WTC11 (cell line): ENCODE results near the gene TCAP. TPM values are rescaled to one million over a fixed set of nuclear protein-coding genes. Genes with fewer than 3 reads are reported as not detected.

Source experiments
- ATAC-seq: fragments of 200-7000 bp; cut with Tn5 transposase; 2 replicates; pipeline ENCODE4 v1.10.0; 2021; ENCODE audit warnings: mild to moderate bottlenecking, moderate library complexity
- CTCF ChIA-PET: fragments of 300-600 bp; sonication (Branson Sonifier 250); formaldehyde crosslinking; loops from one replicate; lab custom pipeline; 2021; ENCODE audit warnings: antibody characterized with exemption; lab: Charles Lee
- POLR2A ChIA-PET: fragments of 350-600 bp; sonication (Branson Sonifier 250); formaldehyde crosslinking; loops from one replicate; lab custom pipeline; 2021; ENCODE audit warnings: antibody characterized with exemption; lab: Charles Lee
- DNase-seq: peaks from one replicate; pipeline ENCODE4 v3.0.0; 2021; ENCODE audit warnings: low spot score
- H3K27ac Mint-ChIP-seq: 2 replicates; pipeline ENCODE4 v1.8.0; 2021; ENCODE audit warnings: mixed read lengths
- H3K27me3 Mint-ChIP-seq: 2 replicates; pipeline ENCODE4 v1.8.0; 2021; ENCODE audit warnings: low read depth, mild to moderate bottlenecking, moderate library complexity, mixed read lengths
- H3K36me3 Mint-ChIP-seq: 2 replicates; pipeline ENCODE4 v1.8.0; 2021; ENCODE audit warnings: mixed read lengths
- H3K4me1 Mint-ChIP-seq: 2 replicates; pipeline ENCODE4 v1.8.0; 2022; ENCODE audit warnings: mixed read lengths
- H3K4me3 Mint-ChIP-seq: 2 replicates; pipeline ENCODE4 v1.8.0; 2021; ENCODE audit warnings: mild to moderate bottlenecking, moderate library complexity, mixed read lengths
- H3K9me3 Mint-ChIP-seq: 2 replicates; pipeline ENCODE4 v1.8.0; 2021; ENCODE audit warnings: mixed read lengths
- E2F1 ChIP-seq: sonication (generic); formaldehyde crosslinking; IDR thresholded peaks from 2 replicates; pipeline ENCODE4 v1.8.0; 2022; ENCODE audit warnings: mild to moderate bottlenecking, missing genetic modification reagents
- JAZF1 ChIP-seq: fragments of 250-450 bp; sonication (Bioruptor Pico); IDR thresholded peaks from 2 replicates; pipeline ENCODE4 v1.9.0; 2021; ENCODE audit warnings: moderate library complexity, mild to moderate bottlenecking, inconsistent platforms
- JUN ChIP-seq: sonication (generic); formaldehyde crosslinking; IDR thresholded peaks from 2 replicates; pipeline ENCODE4 v1.8.0; 2023; ENCODE audit warnings: mild to moderate bottlenecking, missing genetic modification reagents
- KAT7 ChIP-seq: sonication (generic); formaldehyde crosslinking; IDR thresholded peaks from 2 replicates; pipeline ENCODE4 v1.8.1; 2023; ENCODE audit warnings: missing genetic modification reagents, mild to moderate bottlenecking, borderline replicate concordance
- NFATC4 ChIP-seq: fragments of 250-450 bp; sonication (Bioruptor Pico); IDR thresholded peaks from 2 replicates; pipeline ENCODE4 v1.9.0; 2021; ENCODE audit warnings: mild to moderate bottlenecking
- NR2C2 ChIP-seq: sonication (generic); formaldehyde crosslinking; IDR thresholded peaks from 2 replicates; pipeline ENCODE4 v1.8.0; 2022; ENCODE audit warnings: mild to moderate bottlenecking, missing genetic modification reagents
- OVOL2 ChIP-seq: fragments of 250-450 bp; sonication (Bioruptor Pico); IDR thresholded peaks from 2 replicates; pipeline ENCODE4 v1.9.0; 2021; ENCODE audit warnings: mild to moderate bottlenecking, borderline replicate concordance
- PRDM15 ChIP-seq: sonication (generic); formaldehyde crosslinking; IDR thresholded peaks from 2 replicates; pipeline ENCODE4 v1.8.0; 2022; ENCODE audit warnings: missing genetic modification reagents
- RELA ChIP-seq: sonication (generic); formaldehyde crosslinking; IDR thresholded peaks from 2 replicates; pipeline ENCODE4 v1.8.1; 2022; ENCODE audit warnings: missing genetic modification reagents, mild to moderate bottlenecking, borderline replicate concordance
- TP53 ChIP-seq: sonication (generic); formaldehyde crosslinking; IDR thresholded peaks from 2 replicates; pipeline ENCODE4 v1.8.1; 2023; ENCODE audit warnings: mild to moderate bottlenecking, missing genetic modification reagents
- ZMAT4 ChIP-seq: fragments of 250-450 bp; sonication (Bioruptor Pico); IDR thresholded peaks from 2 replicates; pipeline ENCODE4 v1.9.0; 2021; ENCODE audit warnings: mild to moderate bottlenecking
- ZNF121 ChIP-seq: sonication (generic); formaldehyde crosslinking; IDR thresholded peaks from 2 replicates; pipeline ENCODE4 v1.8.0; 2023; ENCODE audit warnings: missing genetic modification reagents
- ZNF138 ChIP-seq: sonication (generic); formaldehyde crosslinking; conservative IDR thresholded peaks from 2 replicates; pipeline ENCODE4 v1.8.1; 2022; ENCODE audit warnings: mild to moderate bottlenecking, moderate library complexity, missing genetic modification reagents
- ZNF232 ChIP-seq: sonication (generic); formaldehyde crosslinking; IDR thresholded peaks from 2 replicates; pipeline ENCODE4 v1.8.0; 2022; ENCODE audit warnings: mild to moderate bottlenecking, missing genetic modification reagents
- ZNF396 ChIP-seq: fragments of 250-450 bp; sonication (Bioruptor Pico); IDR thresholded peaks from 2 replicates; pipeline ENCODE4 v1.8.0; 2021; ENCODE audit warnings: mild to moderate bottlenecking, moderate library complexity, borderline replicate concordance
- ZNF416 ChIP-seq: fragments of 250-450 bp; sonication (Bioruptor Pico); IDR thresholded peaks from 2 replicates; pipeline ENCODE4 v1.9.0; 2021; ENCODE audit warnings: mild to moderate bottlenecking, inconsistent platforms
- ZNF512 ChIP-seq: sonication (generic); formaldehyde crosslinking; IDR thresholded peaks from 2 replicates; pipeline ENCODE4 v1.8.1; 2022; ENCODE audit warnings: missing genetic modification reagents, borderline replicate concordance
- total RNA-seq: library from RNA; stranded (reverse); gene quantifications from 3 replicates; pipeline ENCODE4 v1.2.3, GENCODE V29; 2021
- TF ChIP-seq, protein P1 (sequence below): fragments of 250-450 bp; sonication (Bioruptor Pico); conservative IDR thresholded peaks from 2 replicates; pipeline ENCODE4 v1.9.0; 2021; ENCODE audit warnings: mild to moderate bottlenecking
- TF ChIP-seq, protein P2 (sequence below): sonication (generic); formaldehyde crosslinking; IDR thresholded peaks from 2 replicates; pipeline ENCODE4 v1.8.1; 2022; ENCODE audit warnings: low read depth, mild to moderate bottlenecking, moderate library complexity, missing genetic modification reagents, borderline replicate concordance
- TF ChIP-seq, protein P3 (sequence below): sonication (generic); formaldehyde crosslinking; conservative IDR thresholded peaks from 2 replicates; pipeline ENCODE4 v1.8.1; 2023; ENCODE audit warnings: mild to moderate bottlenecking, low read depth, missing genetic modification reagents, moderate library complexity

The TCAP gene
- total RNA-seq, 1 experiment from 2014 or later, result 2.9 TPM

- Mint-ChIP-seq H3K4me1 (peaks cover 57% of the 10 kb centered on the region), H3K9me3 (no peaks in the 10 kb centered on the region), H3K27ac (peak overlapping the region; percentile 91), H3K27me3 (no peaks in the 10 kb centered on the region), H3K4me3 (no peak overlapping the region; the same call in 1 of the 2 replicates), H3K36me3 (peaks cover 23% of the 10 kb centered on the region)
- ChIA-PET CTCF (interaction anchor here (1.0 to 7.9 kb wide), 5 partner anchors 15 to 81 kb away, joined by 3 to 77 read pairs (median 5); partner anchors contain the start of gene MIEN1), POLR2A (no interaction called here)
- no peak for TF ChIP-seq ZNF416 (CRISPR knock-in tag)
- TF ChIP-seq ZMAT4, result no peak
- TF ChIP-seq E2F1, result no peak
- TF ChIP-seq, protein P1, sequence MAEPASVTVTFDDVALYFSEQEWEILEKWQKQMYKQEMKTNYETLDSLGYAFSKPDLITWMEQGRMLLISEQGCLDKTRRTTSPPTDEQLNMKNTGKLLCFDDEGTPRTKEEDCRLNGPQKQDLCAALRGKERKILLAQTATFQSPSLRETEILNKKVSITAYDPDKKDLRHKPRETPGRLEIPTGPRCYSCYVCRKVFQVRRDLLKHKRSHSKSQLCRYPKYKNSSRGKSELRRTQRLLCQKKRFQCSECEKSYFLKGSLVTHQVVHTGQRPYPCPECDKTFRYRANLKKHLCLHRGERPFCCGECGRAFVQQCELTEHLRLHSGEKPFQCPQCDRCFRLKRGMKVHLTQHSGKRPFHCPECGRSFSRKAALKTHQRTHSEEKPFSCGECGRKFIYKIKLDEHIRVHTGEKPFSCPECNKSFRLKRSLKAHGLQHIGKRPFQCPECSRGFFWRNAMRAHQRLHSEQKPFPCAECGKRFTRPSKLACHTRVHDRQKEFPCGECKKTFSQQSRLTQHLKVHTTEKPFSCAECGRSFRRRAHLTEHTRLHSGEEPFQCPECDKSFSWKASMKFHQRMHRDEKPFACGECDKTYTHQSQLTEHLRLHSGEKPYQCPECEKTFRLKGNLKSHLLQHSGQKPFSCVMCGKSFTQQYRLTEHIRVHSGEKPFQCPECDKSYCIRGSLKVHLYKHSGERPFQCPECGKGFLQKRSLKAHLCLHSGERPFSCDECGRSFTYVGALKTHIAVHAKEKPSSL (CRISPR knock-in tag), result no peak
- no peak for DNase-seq
- no peak for ATAC-seq
These were observed 38.8 kb downstream of the TCAP start for GRCh38 chr17:39703913-39704312.

DNA sequence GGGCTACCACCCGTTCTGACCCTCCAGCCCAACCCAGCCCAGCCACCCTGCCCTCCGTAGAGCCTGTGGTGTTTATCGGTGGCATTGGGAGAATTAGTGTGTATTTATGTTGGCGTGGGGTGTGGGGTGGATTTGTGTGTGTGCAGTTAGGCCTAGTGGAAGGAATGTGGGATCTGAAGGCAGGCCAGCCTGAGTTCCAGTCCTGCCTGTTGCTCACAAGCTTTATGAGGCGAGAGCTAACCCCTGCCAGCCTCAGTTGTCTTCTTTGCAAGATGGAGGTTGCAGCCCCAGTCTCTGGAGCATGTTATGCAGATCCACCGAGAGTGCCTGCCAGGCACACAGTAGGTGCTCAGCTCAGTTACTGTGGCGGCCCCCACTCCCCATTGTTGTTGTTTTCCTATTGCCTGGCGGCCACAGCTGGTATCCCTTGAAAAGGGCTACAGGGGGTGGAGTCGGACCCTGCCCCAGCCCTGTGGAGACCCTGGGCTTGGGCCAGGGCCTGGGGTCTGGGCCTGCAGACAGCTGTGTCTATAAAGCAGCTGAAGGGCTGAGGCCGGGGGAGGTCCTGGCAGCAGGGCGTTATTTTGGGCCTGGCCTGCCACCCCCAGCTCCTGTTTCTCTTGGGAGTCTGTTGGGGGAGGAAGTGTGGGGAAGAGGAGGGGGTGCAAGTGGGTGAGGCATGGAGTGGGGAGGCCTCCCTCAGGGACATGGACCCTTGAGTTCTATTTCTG, 39.8 kb downstream of the TCAP start:
- Mint-ChIP-seq H3K4me3 (no peak overlapping the region; the same call in 1 of the 2 replicates), H3K27ac (peak overlapping the region; percentile 92), H3K4me1 (peaks cover 51% of the 10 kb centered on the region), H3K9me3 (no peaks in the 10 kb centered on the region), H3K27me3 (no peaks in the 10 kb centered on the region), H3K36me3 (peaks cover 31% of the 10 kb centered on the region)
- peak; percentile 62 for ATAC-seq
- ChIA-PET CTCF (interaction anchor here (0.6 to 7.9 kb wide), 20 partner anchors 9 to 83 kb away, joined by 3 to 77 read pairs (median 5); partner anchors contain the start of genes MIEN1, PNMT and TCAP), POLR2A (interaction anchor here (1.1 to 1.4 kb wide), 2 partner anchors 9 to 16 kb away, joined by 4 to 9 read pairs; partner anchors contain the start of gene PGAP3)
- DNase-seq, result peak; percentile 38
- TF ChIP-seq, protein P2, sequence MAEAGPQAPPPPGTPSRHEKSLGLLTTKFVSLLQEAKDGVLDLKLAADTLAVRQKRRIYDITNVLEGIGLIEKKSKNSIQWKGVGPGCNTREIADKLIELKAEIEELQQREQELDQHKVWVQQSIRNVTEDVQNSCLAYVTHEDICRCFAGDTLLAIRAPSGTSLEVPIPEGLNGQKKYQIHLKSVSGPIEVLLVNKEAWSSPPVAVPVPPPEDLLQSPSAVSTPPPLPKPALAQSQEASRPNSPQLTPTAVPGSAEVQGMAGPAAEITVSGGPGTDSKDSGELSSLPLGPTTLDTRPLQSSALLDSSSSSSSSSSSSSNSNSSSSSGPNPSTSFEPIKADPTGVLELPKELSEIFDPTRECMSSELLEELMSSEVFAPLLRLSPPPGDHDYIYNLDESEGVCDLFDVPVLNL (CRISPR knock-in tag), result no peak
- TF ChIP-seq PRDM15 (CRISPR knock-in tag), result no peak
- no peak for TF ChIP-seq TP53 (CRISPR knock-in tag)
- TF ChIP-seq JAZF1 (CRISPR knock-in tag), result no peak
- no peak for TF ChIP-seq KAT7
- no peak for TF ChIP-seq ZNF232 (CRISPR knock-in tag)
- no peak for TF ChIP-seq NR2C2 (CRISPR knock-in tag)
- no peak for TF ChIP-seq JUN (CRISPR knock-in tag)
- peak; percentile 57; the same call in 1 of the 2 replicates for TF ChIP-seq ZNF121
- TF ChIP-seq, protein P3, sequence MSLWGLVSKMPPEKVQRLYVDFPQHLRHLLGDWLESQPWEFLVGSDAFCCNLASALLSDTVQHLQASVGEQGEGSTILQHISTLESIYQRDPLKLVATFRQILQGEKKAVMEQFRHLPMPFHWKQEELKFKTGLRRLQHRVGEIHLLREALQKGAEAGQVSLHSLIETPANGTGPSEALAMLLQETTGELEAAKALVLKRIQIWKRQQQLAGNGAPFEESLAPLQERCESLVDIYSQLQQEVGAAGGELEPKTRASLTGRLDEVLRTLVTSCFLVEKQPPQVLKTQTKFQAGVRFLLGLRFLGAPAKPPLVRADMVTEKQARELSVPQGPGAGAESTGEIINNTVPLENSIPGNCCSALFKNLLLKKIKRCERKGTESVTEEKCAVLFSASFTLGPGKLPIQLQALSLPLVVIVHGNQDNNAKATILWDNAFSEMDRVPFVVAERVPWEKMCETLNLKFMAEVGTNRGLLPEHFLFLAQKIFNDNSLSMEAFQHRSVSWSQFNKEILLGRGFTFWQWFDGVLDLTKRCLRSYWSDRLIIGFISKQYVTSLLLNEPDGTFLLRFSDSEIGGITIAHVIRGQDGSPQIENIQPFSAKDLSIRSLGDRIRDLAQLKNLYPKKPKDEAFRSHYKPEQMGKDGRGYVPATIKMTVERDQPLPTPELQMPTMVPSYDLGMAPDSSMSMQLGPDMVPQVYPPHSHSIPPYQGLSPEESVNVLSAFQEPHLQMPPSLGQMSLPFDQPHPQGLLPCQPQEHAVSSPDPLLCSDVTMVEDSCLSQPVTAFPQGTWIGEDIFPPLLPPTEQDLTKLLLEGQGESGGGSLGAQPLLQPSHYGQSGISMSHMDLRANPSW (CRISPR knock-in tag), result no peak
- TF ChIP-seq ZNF138, result no peak
- TF ChIP-seq OVOL2 (CRISPR knock-in tag), result no peak
- no peak for TF ChIP-seq ZNF396
- TF ChIP-seq RELA, result no peak
- TF ChIP-seq NFATC4 (CRISPR knock-in tag), result no peak
- no peak for TF ChIP-seq ZNF512 (CRISPR knock-in tag)
